Sigmoid colon (tissue), 7 donors: ENCODE results near the gene ZFHX3. TPM values are rescaled to one million over a fixed set of nuclear protein-coding genes. Genes with fewer than 3 reads are reported as not detected.

ENCODE experiments used
- DNase-seq: peaks from one replicate; pipeline ENCODE4 v3.0.0-alpha.2; 2019
- H3K27ac ChIP-seq, 4 donors: fragments of 200-600 bp; sonication (generic); one replicate each; pipeline ENCODE4 v1.5.1; 2016 to 2019; ENCODE audit warnings: mild to moderate bottlenecking in 1 of 4
- H3K27me3 ChIP-seq, 3 donors: fragments of 200-600 bp; sonication (generic); one replicate each; pipeline ENCODE4 v1.5.1; 2019; ENCODE audit warnings: mild to moderate bottlenecking in 1 of 3
- H3K36me3 ChIP-seq, 4 donors: fragments of 200-600 bp; sonication (generic); one replicate each; pipeline ENCODE4 v1.5.1; 2016 to 2019
- H3K4me1 ChIP-seq, 4 donors: fragments of 200-600 bp; sonication (generic); one replicate each; pipeline ENCODE4 v1.5.1; 2017 to 2019
- H3K4me3 ChIP-seq, 4 donors: fragments of 200-600 bp; sonication (generic); one replicate each; pipeline ENCODE4 v1.5.1; 2017 to 2019; ENCODE audit warnings: mild to moderate bottlenecking in 2 of 4, moderate library complexity in 1 of 4
- H3K9me3 ChIP-seq, 4 donors: fragments of 200-600 bp in 3 of 4; sonication (generic) in 3 of 4; one replicate each; pipeline versions ENCODE4 v1.5.1 to v1.6.1; 2013 to 2019
- CTCF ChIP-seq, 4 experiments: fragments of 450-650 bp in 3 of 4; fragments of 200-600 bp in 1 of 4; IDR thresholded peaks; one replicate each; pipeline ENCODE4 v1.5.1; 2016 to 2019; ENCODE audit warnings: antibody characterized with exemption in 4 of 4, mild to moderate bottlenecking in 3 of 4, moderate library complexity in 2 of 4
- EP300 ChIP-seq, 4 donors: sonication (generic); formaldehyde crosslinking; IDR thresholded peaks; one replicate each; pipeline ENCODE4 v1.6.1; 2017; ENCODE audit warnings: antibody characterized with exemption in 4 of 4
- POLR2A ChIP-seq, 2 donors: fragments of 450-650 bp; IDR thresholded peaks; one replicate each; pipeline ENCODE4 v1.6.1; 2016; ENCODE audit warnings: antibody characterized with exemption in 2 of 2, mild to moderate bottlenecking in 2 of 2, moderate library complexity in 2 of 2
- POLR2AphosphoS5 ChIP-seq, 4 donors: sonication (generic); formaldehyde crosslinking; IDR thresholded peaks; one replicate each; pipeline ENCODE4 v1.6.1; 2017; ENCODE audit warnings: antibody characterized with exemption in 4 of 4
- WGBS, 2 donors: extraction: QIAGEN DNeasy Blood & Tissue Kit; methylation state at CpG; one replicate each; pipeline ENCODE4 v1.1.7; 2013; 5-methylcytosine and 5-hydroxymethylcytosine counted together
- intact Hi-C: fragments of 100-400 bp; cut with DNase I; formaldehyde crosslinking; loops from one replicate; pipeline ENCODE4 v1.15.1; 2023
- polyA plus RNA-seq, 3 donors: library from polyadenylated mRNA; stranded (reverse); fragments of 200-250 nt; gene quantifications; one replicate each; pipeline ENCODE4 v1.2.3, GENCODE V29; 2013
- total RNA-seq, 4 donors: library from RNA; depleted of rRNA; stranded (reverse); fragments of >200 nt; gene quantifications; one replicate each; pipeline ENCODE4 v1.1.0, GENCODE V29; 2016
- donor health status: healthy with polysubstance abuse.
- donor health status: Bipolar disorder and iron deficiency.
- donor health status: healthy.

ZFHX3 gene
- total and polyA plus RNA-seq, 7 donors = 0.69 to 38.8 (median 17.8) TPM

DNA sequence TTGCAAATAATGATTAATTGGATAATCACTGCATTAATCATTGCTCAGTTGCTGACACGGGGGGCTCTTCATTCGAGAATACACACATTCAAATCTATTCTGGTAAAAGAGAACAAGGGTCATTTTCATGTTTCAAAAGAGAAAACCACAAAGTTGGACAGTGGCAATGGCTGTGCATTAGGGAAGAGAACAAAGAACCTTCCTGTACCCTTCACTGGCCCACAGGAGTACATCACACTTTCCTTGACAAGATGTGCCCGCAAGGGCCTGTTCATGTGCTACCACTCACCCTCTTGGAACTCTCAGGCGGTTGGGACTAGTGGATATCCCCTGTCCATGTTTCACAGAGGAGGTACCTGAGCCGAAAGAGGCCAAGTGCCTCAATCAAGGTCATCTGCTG, 223.2 kb downstream of the ZFHX3 start:
- no peak overlapping the region for H3K27ac ChIP-seq
- H3K4me3 ChIP-seq = no peak overlapping the region
- H3K4me1 ChIP-seq = peaks cover 0 to 40% (median 26%) of the 10 kb centered on the region in 4 donors
- no peak for TF ChIP-seq POLR2A (IDR thresholded peaks at IDR 0.05)
- no peak for TF ChIP-seq EP300 (IDR thresholded peaks at IDR 0.05)
- no peak for TF ChIP-seq CTCF (IDR thresholded peaks at IDR 0.05)
- no peak for TF ChIP-seq POLR2AphosphoS5 (IDR thresholded peaks at IDR 0.05)
- intact Hi-C loops = no loop called here
- peaks cover 0 to 9% (median 6%) of the 10 kb centered on the region in 4 donors for H3K36me3 ChIP-seq
- WGBS, 2 donors = 92 to 93% methylated on average over 5 of the region's 5 CpGs
- no peaks in the 10 kb centered on the region for H3K27me3 ChIP-seq
- H3K9me3 ChIP-seq = no peaks in the 10 kb centered on the region
- no peak for DNase-seq

- WGBS, 2 donors = 88 to 95% methylated on average over 4 of the region's 4 CpGs
- no peak for DNase-seq
- Histone ChIP-seq H3K4me1 (peaks cover 0 to 35% (median 26%) of the 10 kb centered on the region in 4 donors), H3K9me3 (no peaks in the 10 kb centered on the region), H3K4me3 (no peak overlapping the region), H3K27ac (no peak overlapping the region), H3K27me3 (no peaks in the 10 kb centered on the region), H3K36me3 (peaks cover 0 to 2% (median 0%) of the 10 kb centered on the region in 4 donors)
- TF ChIP-seq EP300 (IDR thresholded peaks at IDR 0.05) (no peak), CTCF (IDR thresholded peaks at IDR 0.05) (no peak), POLR2A (IDR thresholded peaks at IDR 0.05) (no peak), POLR2AphosphoS5 (IDR thresholded peaks at IDR 0.05) (no peak)
- intact Hi-C loops = no loop called here
Observed at GRCh38 chr16:72824027-72824426, 223.9 kb downstream of the ZFHX3 start.

DNA sequence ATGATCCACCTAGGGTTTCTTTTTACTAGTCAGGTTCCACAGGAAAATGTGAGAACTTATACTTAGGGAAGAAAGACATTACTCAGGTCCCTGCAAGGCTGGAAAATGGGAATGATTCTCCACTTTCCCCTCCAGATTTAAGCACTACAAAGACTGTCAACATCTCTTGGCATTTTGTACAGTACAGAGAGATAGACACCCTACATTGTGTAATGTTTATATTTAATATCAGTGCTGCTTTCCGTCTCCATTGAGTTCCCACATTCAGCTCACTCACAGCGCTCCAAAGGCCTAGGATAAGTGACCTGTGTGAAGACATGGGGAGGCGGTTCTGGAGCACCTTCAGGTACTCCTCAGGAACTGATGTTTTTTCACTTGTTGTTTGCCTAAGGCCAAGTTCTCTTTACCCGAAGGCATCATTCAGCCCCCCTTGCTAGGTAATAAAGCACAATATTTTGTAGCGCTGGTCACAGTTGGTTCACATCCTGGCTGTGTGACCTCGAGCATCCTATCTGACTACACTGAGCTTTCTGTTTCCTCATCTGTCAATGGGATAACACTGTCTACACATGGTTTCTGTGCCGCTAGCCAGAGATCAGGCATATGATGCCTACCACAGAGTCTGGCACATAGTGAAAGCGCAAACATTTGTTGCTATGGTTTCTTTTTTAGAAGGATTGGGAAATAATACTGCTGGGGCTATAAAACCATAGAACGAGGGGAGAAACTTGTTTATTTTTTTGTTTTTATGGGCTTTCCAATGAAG, 226.6 kb downstream of the ZFHX3 start:
- WGBS, 2 donors = 70 to 84% methylated on average over 9 of the region's 9 CpGs

GRCh38 chr16:72819345-72819744, 228.6 kb downstream of the ZFHX3 start:
- Histone ChIP-seq H3K27me3 (no peaks in the 10 kb centered on the region), H3K36me3 (no peaks in the 10 kb centered on the region), H3K27ac (no peak overlapping the region), H3K4me1 (peaks cover 0 to 27% (median 16%) of the 10 kb centered on the region in 4 donors), H3K4me3 (no peak overlapping the region), H3K9me3 (no peaks in the 10 kb centered on the region)
- no peak for DNase-seq
- intact Hi-C loops = no loop called here
- TF ChIP-seq POLR2AphosphoS5 (IDR thresholded peaks at IDR 0.05) (no peak), EP300 (IDR thresholded peaks at IDR 0.05) (no peak), CTCF (IDR thresholded peaks at IDR 0.05) (no peak), POLR2A (IDR thresholded peaks at IDR 0.05) (no peak)
- 90 to 95% methylated on average over 6 of the region's 6 CpGs for WGBS, 2 donors

More for the DNA sequence above, 226.6 kb downstream of the ZFHX3 start:
- Histone ChIP-seq H3K27ac (no peak overlapping the region), H3K4me3 (no peak overlapping the region), H3K4me1 (peaks cover 0 to 27% (median 16%) of the 10 kb centered on the region in 4 donors), H3K9me3 (no peaks in the 10 kb centered on the region), H3K27me3 (no peaks in the 10 kb centered on the region), H3K36me3 (no peaks in the 10 kb centered on the region)
- no peak for TF ChIP-seq POLR2AphosphoS5 (IDR thresholded peaks at IDR 0.05)
- no peak for TF ChIP-seq CTCF (IDR thresholded peaks at IDR 0.05)
- TF ChIP-seq EP300 (IDR thresholded peaks at IDR 0.05) = no peak
- no peak for DNase-seq
- intact Hi-C loops = no loop called here
